Glutamatergic neuron (in vitro differentiated cells): ENCODE results near the gene PEX19. TPM values are rescaled to one million over a fixed set of nuclear protein-coding genes. Genes with fewer than 3 reads are reported as not detected.
"Not testable (repeated sequence)": the region's sequence is repeated elsewhere in the genome, so short reads cannot be mapped to it uniquely, and the experiment has no call there.

Experiments used
- DNase-seq: peaks from one replicate; pipeline ENCODE4 v3.0.0; 2022
- H3K27ac Mint-ChIP-seq: one replicate; pipeline ENCODE4 v1.8.0; 2020; ENCODE audit warnings: mild to moderate bottlenecking, mixed read lengths, inconsistent platforms; ENCODE audit not compliant: unreplicated experiment
- H3K27me3 Mint-ChIP-seq: one replicate; pipeline ENCODE4 v1.8.0; 2020; ENCODE audit warnings: mild to moderate bottlenecking, moderate library complexity, mixed read lengths, inconsistent platforms; ENCODE audit not compliant: unreplicated experiment
- H3K36me3 Mint-ChIP-seq: one replicate; pipeline ENCODE4 v1.8.0; 2020; ENCODE audit warnings: mild to moderate bottlenecking, mixed read lengths, inconsistent platforms; ENCODE audit not compliant: unreplicated experiment
- H3K4me1 Mint-ChIP-seq: one replicate; pipeline ENCODE4 v1.8.0; 2020; ENCODE audit warnings: mild to moderate bottlenecking, low read depth, mixed read lengths, inconsistent platforms; ENCODE audit not compliant: unreplicated experiment
- H3K4me3 Mint-ChIP-seq: one replicate; pipeline ENCODE4 v1.8.0; 2020; ENCODE audit warnings: mild to moderate bottlenecking, mixed read lengths, inconsistent platforms; ENCODE audit not compliant: unreplicated experiment
- H3K9me3 Mint-ChIP-seq: one replicate; pipeline ENCODE4 v1.8.0; 2020; ENCODE audit warnings: mild to moderate bottlenecking, moderate library complexity, mixed read lengths, inconsistent platforms; ENCODE audit not compliant: unreplicated experiment
- CTCF ChIP-seq: fragments of 200-600 bp; sonication (generic); IDR thresholded peaks from one replicate; pipeline ENCODE4 v1.5.0; 2021; ENCODE audit not compliant: partially characterized antibody, unreplicated experiment
- total RNA-seq: library from RNA; stranded (reverse); fragmentation: NEBNext Ultra II Directional; extraction: Animal tissue kit (Norgen Biotek cat#: 25700); gene quantifications from one replicate; pipeline ENCODE4 v1.2.1, GENCODE V29; 2021; ENCODE audit not compliant: unreplicated experiment

The PEX19 gene
- total RNA-seq, 1 donor from 2014 or later = 48.8 TPM

GRCh38 chr1:160293020-160293968 is 8.4 kb upstream of the PEX19 start:
- peak overlapping the region; percentile 33 for H3K27ac Mint-ChIP-seq
- no peaks in the 10 kb centered on the region for H3K36me3 Mint-ChIP-seq
- no peak for TF ChIP-seq CTCF
- H3K4me3 Mint-ChIP-seq = no peak overlapping the region
- H3K4me1 Mint-ChIP-seq = peaks cover 12% of the 10 kb centered on the region
- peaks cover 2% of the 10 kb centered on the region for H3K9me3 Mint-ChIP-seq
- DNase-seq = no peak
- peaks cover 5% of the 10 kb centered on the region for H3K27me3 Mint-ChIP-seq

GRCh38 chr1:160291248-160292220 is 6.6 kb upstream of the PEX19 start:
- peaks cover 5% of the 10 kb centered on the region for H3K27me3 Mint-ChIP-seq
- peak; percentile 44 for DNase-seq
- peak; percentile 77 for TF ChIP-seq CTCF
- no peaks in the 10 kb centered on the region for H3K36me3 Mint-ChIP-seq
- peaks cover 12% of the 10 kb centered on the region for H3K4me1 Mint-ChIP-seq
- peak overlapping the region; percentile 86 for H3K27ac Mint-ChIP-seq
- H3K4me3 Mint-ChIP-seq = no peak overlapping the region
- H3K9me3 Mint-ChIP-seq = peaks cover 2% of the 10 kb centered on the region

- H3K4me1 Mint-ChIP-seq = peaks cover 22% of the 10 kb centered on the region
- not testable (repeated sequence) for H3K27ac Mint-ChIP-seq, DNase-seq
Observed at GRCh38 chr1:160287769-160288168, 2.8 kb upstream of the PEX19 start.

GRCh38 chr1:160285506-160285905 is 573 bp upstream of the PEX19 start:
- peaks cover 16% of the 10 kb centered on the region for H3K4me1 Mint-ChIP-seq
- TF ChIP-seq CTCF = no peak
- no peaks in the 10 kb centered on the region for H3K36me3 Mint-ChIP-seq
- peak overlapping the region; percentile 13 for H3K27ac Mint-ChIP-seq
- peak overlapping the region; percentile 96 for H3K4me3 Mint-ChIP-seq
- DNase-seq = no peak
- H3K9me3 Mint-ChIP-seq = peaks cover 6% of the 10 kb centered on the region
- H3K27me3 Mint-ChIP-seq = peaks cover 2% of the 10 kb centered on the region

More at GRCh38 chr1:160287769-160288168, 2.8 kb upstream of the PEX19 start:
- not testable (repeated sequence) for H3K27me3 Mint-ChIP-seq, H3K4me3 Mint-ChIP-seq, H3K36me3 Mint-ChIP-seq, H3K9me3 Mint-ChIP-seq

- no peak for DNase-seq
- Mint-ChIP-seq H3K9me3 (peaks cover 4% of the 10 kb centered on the region), H3K4me3 (peak overlapping the region; percentile 96), H3K27me3 (no peaks in the 10 kb centered on the region), H3K36me3 (no peaks in the 10 kb centered on the region), H3K4me1 (peaks cover 11% of the 10 kb centered on the region), H3K27ac (peak overlapping the region; percentile 77)
- TF ChIP-seq CTCF = no peak
Observed at GRCh38 chr1:160284220-160284781, 632 bp downstream of the PEX19 start.
